H1 (cell line): ENCODE measurements around the gene ADGRB2. TPM values are rescaled to one million over a fixed set of nuclear protein-coding genes. Genes with fewer than 3 reads are reported as not detected.
A peak's percentile ranks its signal among the peaks of the same experiment; 100 is the strongest.

ENCODE experiments used
- CTCF ChIA-PET: fragments of 300-600 bp; sonication (Branson Sonifier 250); formaldehyde crosslinking; loops from one replicate; lab custom pipeline; 2021; ENCODE audit not compliant: partially characterized antibody; lab: Charles Lee
- POLR2A ChIA-PET: fragments of 300-600 bp; sonication (Branson Sonifier 250); formaldehyde crosslinking; loops from one replicate; lab custom pipeline; 2021; ENCODE audit warnings: inconsistent platforms; ENCODE audit not compliant: partially characterized antibody; lab: Charles Lee
- DNase-seq, 2 experiments: peaks; one replicate each; pipeline versions ENCODE4 v3.0.0 to v3.0.0-alpha.2; 2010 to 2022; ENCODE audit warnings: low spot score in 2 of 2, low read depth in 1 of 2, mixed read lengths in 1 of 2
- FAIRE-seq: peaks from 2 replicates; lab custom pipeline; 2011; peaks lifted over from hg19 to GRCh38; lab: Jason Lieb, UNC
- H2AFZ ChIP-seq: 2 replicates; pipeline ENCODE4 v1.8.1; 2012; ENCODE audit warnings: low read length, inconsistent platforms
- H2AK5ac ChIP-seq: 2 replicates; pipeline ENCODE4 v1.6.1; 2013; ENCODE audit warnings: low read depth, low read length
- H2BK120ac ChIP-seq: replicated peaks from 2 replicates; pipeline ENCODE3; 2013; ENCODE audit warnings: low read depth, low read length, inconsistent platforms
- H2BK12ac ChIP-seq: 2 replicates; pipeline ENCODE4 v1.6.1; 2013; ENCODE audit warnings: low read depth, low read length
- H2BK15ac ChIP-seq: 2 replicates; pipeline ENCODE4 v1.6.1; 2013; ENCODE audit warnings: low read length
- H2BK20ac ChIP-seq: 2 replicates; pipeline ENCODE4 v1.6.1; 2013; ENCODE audit warnings: low read length
- H2BK5ac ChIP-seq: 2 replicates; pipeline ENCODE4 v1.6.1; 2013; ENCODE audit warnings: low read depth, low read length
- H3K14ac ChIP-seq: 2 replicates; pipeline ENCODE4 v1.6.1; 2013; ENCODE audit warnings: inconsistent platforms; ENCODE audit not compliant: insufficient read length
- H3K18ac ChIP-seq: 2 replicates; pipeline ENCODE4 v1.6.1; 2013; ENCODE audit warnings: low read length; ENCODE audit errors: extremely low read depth
- H3K23ac ChIP-seq: 2 replicates; pipeline ENCODE4 v1.6.1; 2013; ENCODE audit warnings: inconsistent platforms; ENCODE audit not compliant: insufficient read length
- H3K23me2 ChIP-seq: 2 replicates; pipeline ENCODE4 v1.6.1; 2013; ENCODE audit warnings: low read depth, low read length
- H3K27ac ChIP-seq: 2 replicates; pipeline ENCODE4 v1.6.1; 2011; ENCODE audit warnings: low read depth, low read length, inconsistent platforms
- H3K27me3 ChIP-seq, 4 experiments: replicated peaks in 1 of 4; 1 replicate in 1 of 4; 2 replicates in 3 of 4; pipeline versions ENCODE4 v1.6.1 to v1.8.1; 2011 to 2013; ENCODE audit warnings: low read length in 3 of 4, mild to moderate bottlenecking in 3 of 4, inconsistent platforms in 2 of 4, mixed read lengths in 2 of 4, moderate library complexity in 1 of 4; ENCODE audit not compliant: control insufficient read depth in 3 of 4, insufficient read depth in 3 of 4; ENCODE audit errors: extremely low read depth in 1 of 4
- H3K36me3 ChIP-seq, 4 experiments: 2 replicates each; pipeline versions ENCODE4 v1.6.1 to v1.8.1; 2011 to 2013; ENCODE audit warnings: mild to moderate bottlenecking in 4 of 4, low read length in 3 of 4, moderate library complexity in 2 of 4, control low read depth in 1 of 4, inconsistent platforms in 1 of 4; ENCODE audit not compliant: insufficient read depth in 4 of 4, control insufficient read depth in 2 of 4
- H3K4ac ChIP-seq: replicated peaks from 2 replicates; pipeline ENCODE3; 2013; ENCODE audit warnings: low read length, low read depth, mixed read lengths, inconsistent platforms; ENCODE audit not compliant: insufficient read length
- H3K4me1 ChIP-seq, 4 experiments: replicated peaks in 1 of 4; 1 replicate in 1 of 4; 2 replicates in 3 of 4; pipeline versions ENCODE4 v1.6.1 to v1.8.1; 2011 to 2013; ENCODE audit warnings: low read length in 3 of 4, inconsistent platforms in 2 of 4, mixed read lengths in 1 of 4; ENCODE audit not compliant: insufficient read depth in 4 of 4, control insufficient read depth in 3 of 4
- H3K4me2 ChIP-seq, 2 experiments: 2 replicates each; pipeline versions ENCODE4 v1.6.1 to v1.8.1; 2011 to 2013; ENCODE audit warnings: low read depth in 2 of 2, low read length in 2 of 2, control low read depth in 1 of 2, inconsistent platforms in 1 of 2, mild to moderate bottlenecking in 1 of 2; ENCODE audit not compliant: insufficient read depth in 1 of 2
- H3K4me3 ChIP-seq, 4 experiments: fragments of 200-600, 300-600 bp in 1 of 4; sonication (generic), shearing (Covaris generic), sonication (Bioruptor Twin) in 1 of 4; 2 replicates each; pipeline versions ENCODE4 v1.5.1 to v1.8.1; 2011 to 2016; ENCODE audit warnings: low read length in 4 of 4, low read depth in 3 of 4, control low read depth in 2 of 4, inconsistent platforms in 2 of 4, mild to moderate bottlenecking in 2 of 4, mixed read lengths in 1 of 4, moderate library complexity in 1 of 4; ENCODE audit not compliant: insufficient read depth in 2 of 4; ENCODE audit errors: extremely low read depth in 1 of 4
- H3K56ac ChIP-seq: replicated peaks from 2 replicates; pipeline ENCODE3; 2013; ENCODE audit warnings: low read depth, mild to moderate bottlenecking, mixed read lengths, low read length, inconsistent platforms; ENCODE audit not compliant: insufficient read length
- H3K79me1 ChIP-seq: 2 replicates; pipeline ENCODE4 v1.6.1; 2013; ENCODE audit warnings: low read depth, low read length, control low read depth
- H3K79me2 ChIP-seq, 2 experiments: 2 replicates each; pipeline versions ENCODE4 v1.6.1 to v1.8.1; 2012 to 2013; ENCODE audit warnings: low read length in 2 of 2, mild to moderate bottlenecking in 2 of 2, inconsistent platforms in 1 of 2; ENCODE audit not compliant: insufficient read depth in 2 of 2, control insufficient read depth in 1 of 2
- H3K9ac ChIP-seq, 4 experiments: replicated peaks in 1 of 4; 1 replicate in 1 of 4; 2 replicates in 3 of 4; pipeline versions ENCODE4 v1.6.1 to v1.8.1; 2011 to 2013; ENCODE audit warnings: low read depth in 3 of 4, low read length in 3 of 4, control low read depth in 2 of 4, mild to moderate bottlenecking in 2 of 4, moderate library complexity in 2 of 4, inconsistent platforms in 1 of 4; ENCODE audit errors: extremely low read depth in 1 of 4
- H3K9me3 ChIP-seq, 2 experiments: 2 replicates each; pipeline versions ENCODE4 v1.6.1 to v1.8.1; 2012 to 2013; ENCODE audit warnings: mild to moderate bottlenecking in 2 of 2, moderate library complexity in 2 of 2, control low read depth in 1 of 2, inconsistent platforms in 1 of 2, low read depth in 1 of 2, low read length in 1 of 2, mixed read lengths in 1 of 2; ENCODE audit not compliant: insufficient read depth in 2 of 2
- H4K20me1 ChIP-seq, 2 experiments: replicated peaks in 1 of 2; 2 replicates each; pipeline versions ENCODE3 to v1.8.1; 2011 to 2013; ENCODE audit warnings: inconsistent platforms in 2 of 2, low read length in 2 of 2, mild to moderate bottlenecking in 1 of 2; ENCODE audit not compliant: insufficient read depth in 2 of 2, control insufficient read depth in 1 of 2
- H4K5ac ChIP-seq: 2 replicates; pipeline ENCODE4 v1.6.1; 2013; ENCODE audit warnings: low read length, low read depth, mixed read lengths, inconsistent platforms; ENCODE audit not compliant: insufficient read length
- H4K8ac ChIP-seq: 2 replicates; pipeline ENCODE4 v1.8.0; 2013; ENCODE audit warnings: mild to moderate bottlenecking, moderate library complexity, low read length, inconsistent platforms; ENCODE audit not compliant: insufficient read depth; ENCODE audit errors: extremely low read depth
- H4K91ac ChIP-seq: replicated peaks from 2 replicates; pipeline ENCODE3; 2013; ENCODE audit warnings: low read length, mixed read lengths, inconsistent platforms; ENCODE audit not compliant: insufficient read length
- FOSL1 ChIP-seq: IDR thresholded peaks from 2 replicates; pipeline ENCODE4 v1.6.1; 2011; ENCODE audit warnings: mild to moderate bottlenecking, low read depth, low read length, moderate library complexity; ENCODE audit not compliant: insufficient read depth
- POLR2A ChIP-seq, 2 experiments: IDR thresholded peaks; 1 replicate in 1 of 2; 2 replicates in 1 of 2; pipeline ENCODE4 v1.6.1; 2011; ENCODE audit warnings: low read depth in 2 of 2, low read length in 2 of 2, mild to moderate bottlenecking in 2 of 2; ENCODE audit errors: control extremely low read depth in 1 of 2
- TEAD4 ChIP-seq: IDR thresholded peaks from 2 replicates; pipeline ENCODE4 v1.6.1; 2012; ENCODE audit warnings: low read depth, low read length, inconsistent platforms, mixed read lengths
- WGBS, 2 experiments: shearing (Covaris generic) in 1 of 2; methylation state at CpG; one replicate each; pipeline versions ENCODE4 v1.1.6 to v1.1.7; 2013 to 2015; ENCODE audit warnings: low lambda C conversion rate in 2 of 2, mixed read lengths in 2 of 2, inconsistent platforms in 1 of 2, low coverage in 1 of 2, missing lambda C conversion rate in 1 of 2; ENCODE audit not compliant: insufficient replicate concordance in 2 of 2, insufficient coverage in 1 of 2, insufficient read length in 1 of 2; ENCODE audit errors: extremely low coverage in 1 of 2, missing lambda C conversion rate in 1 of 2; 5-methylcytosine and 5-hydroxymethylcytosine counted together
- polyA plus RNA-seq, 7 experiments: library from polyadenylated mRNA; depleted of rRNA in 3 of 7; stranded (reverse) in 5 of 7; unstranded in 2 of 7; fragments of >200 nt in 5 of 7; fragments of 200-250 nt in 2 of 7; gene quantifications; 1 replicate in 5 of 7; 2 replicates in 1 of 7; 4 replicates in 1 of 7; pipeline versions ENCODE4 v1.2.1 to v1.2.3, GENCODE V29; 2011 to 2013; ENCODE audit warnings: missing spikeins in 2 of 7, mixed read lengths in 2 of 7
- total RNA-seq: library from RNA; stranded (reverse); fragmentation: NEBNext Ultra II Directional; extraction: Animal tissue kit (Norgen Biotek cat#: 25700); gene quantifications from 2 replicates; pipeline ENCODE4 v1.2.1, GENCODE V29; 2021

The ADGRB2 gene
- total and polyA plus RNA-seq, 2 of the 8 experiments (the other 6 are each of a cell fraction or from before 2014, with no cell fraction given): 15.6 to 26.2 TPM

DNA sequence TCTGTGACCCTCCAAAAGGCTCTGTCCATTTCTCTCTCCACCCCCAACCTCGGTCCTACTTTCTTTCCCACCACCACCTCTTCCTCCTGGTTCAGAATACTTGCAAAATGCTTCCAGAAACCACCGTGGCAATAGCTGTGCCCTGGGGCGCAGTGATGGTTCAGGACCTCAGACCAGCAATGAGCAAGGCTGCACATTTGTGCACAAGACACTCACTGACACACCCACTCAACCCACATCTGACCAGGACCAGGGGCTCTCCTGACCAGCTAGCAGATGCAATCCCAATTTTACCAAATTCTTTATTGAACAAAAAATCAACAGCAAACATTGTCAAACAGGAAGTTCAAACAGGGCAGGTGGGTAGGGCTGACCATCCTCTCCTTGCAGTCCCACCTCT is 26.0 kb upstream of the ADGRB2 start:
- WGBS, 2 experiments: 80% methylated on average over 3 of the region's 3 CpGs; no CpG with 5 or more reads in 1 of the 2 experiments
- POLR2A ChIA-PET: interaction anchor here (0.7 to 1.7 kb wide), 4 partner anchors 27 to 65 kb away, joined by 3 to 10 read pairs (median 6); no protein-coding TSS in a partner anchor

More for the DNA sequence above, 26.0 kb upstream of the ADGRB2 start:
- Histone ChIP-seq H3K79me1 (no peaks in the 10 kb centered on the region), H3K56ac (no peak overlapping the region), H2AFZ (no peak overlapping the region), H3K23me2 (peaks cover 10% of the 10 kb centered on the region), H3K27ac (no peak overlapping the region), H4K8ac (no peak overlapping the region), H3K4me1 (peaks cover 3 to 8% (median 4%) of the 10 kb centered on the region in 4 experiments; a peak in 5 of 7 replicates), H3K23ac (no peak overlapping the region), H3K14ac (no peak overlapping the region), H3K27me3 (no peaks in the 10 kb centered on the region), H2AK5ac (no peak overlapping the region), H3K79me2 (no peaks in the 10 kb centered on the region), H4K5ac (no peak overlapping the region), H3K4me3 (no peak overlapping the region), H2BK12ac (peak overlapping the region; percentile 60; the same call in 1 of the 2 replicates), H3K4me2 (no peak overlapping the region), H3K4ac (no peak overlapping the region), H4K91ac (no peak overlapping the region), H2BK15ac (peak overlapping the region; percentile 72; the same call in 1 of the 2 replicates), H2BK5ac (no peak overlapping the region), H2BK20ac (no peak overlapping the region), H4K20me1 (no peaks in the 10 kb centered on the region), H3K36me3 (no peaks in the 10 kb centered on the region), H2BK120ac (no peak overlapping the region), H3K18ac (no peak overlapping the region), H3K9me3 (no peaks in the 10 kb centered on the region), H3K9ac (no peak overlapping the region)
- CTCF ChIA-PET: interaction anchor here (0.6 to 8.3 kb wide), 25 partner anchors 9 to 187 kb away, joined by 3 to 206 read pairs (median 11); partner anchors contain the start of genes ADGRB2 and COL16A1
- FAIRE-seq (no peak), DNase-seq (no peak)
- TF ChIP-seq TEAD4 (no peak), POLR2A (IDR thresholded peaks at IDR 0.05; ENCODE audit: control extremely low read depth in 1 of 2, low read depth in 2 of 2, low read length in 2 of 2) (no peak), FOSL1 (no peak)
